HepG2 (cell line): ENCODE data around the gene HNRNPA1. TPM values are rescaled to one million over a fixed set of nuclear protein-coding genes. Genes with fewer than 3 reads are reported as not detected.
A peak's percentile ranks its signal among the peaks of the same experiment; 100 is the strongest.

ENCODE experiments used
- ATF4 ChIP-seq, 2 experiments: fragments of 450-650 bp in 1 of 2; sonication (generic) in 1 of 2; formaldehyde crosslinking; IDR thresholded peaks; 2 replicates each; pipeline versions ENCODE4 v1.5.0 to v1.8.0; 2020 to 2022; ENCODE audit warnings: mild to moderate bottlenecking in 1 of 2, missing genetic modification reagents in 1 of 2
- ATF7 ChIP-seq, 2 experiments: fragments of 450-650 bp in 1 of 2; sonication (generic) in 1 of 2; formaldehyde crosslinking in 1 of 2; IDR thresholded peaks; 2 replicates each; pipeline versions ENCODE4 v1.4.0 to v1.6.1; 2016 to 2020; ENCODE audit warnings: antibody characterized with exemption in 1 of 2, mild to moderate bottlenecking in 1 of 2, missing genetic modification reagents in 1 of 2
- ATM ChIP-seq: fragments of 450-650 bp; IDR thresholded peaks from 2 replicates; pipeline ENCODE4 v1.7.1; 2017; ENCODE audit warnings: mild to moderate bottlenecking, borderline replicate concordance
- BCL6 ChIP-seq: IDR thresholded peaks from 2 replicates; pipeline ENCODE4 v1.6.1; 2016; ENCODE audit warnings: missing genetic modification reagents, missing compliant biosample characterization
- CEBPG ChIP-seq: IDR thresholded peaks from 2 replicates; pipeline ENCODE4 v1.6.1; 2016
- FOXK1 ChIP-seq: sonication (generic); formaldehyde crosslinking; IDR thresholded peaks from 2 replicates; pipeline ENCODE4 v1.4.0; 2020; ENCODE audit warnings: low read depth, missing genetic modification reagents, borderline replicate concordance
- GMEB2 ChIP-seq: IDR thresholded peaks from 2 replicates; pipeline ENCODE4 v1.6.1; 2016; ENCODE audit warnings: missing biosample characterization, missing genetic modification reagents, low read depth
- JUNB ChIP-seq: sonication (generic); formaldehyde crosslinking; IDR thresholded peaks from 2 replicates; pipeline ENCODE4 v1.8.0; 2022; ENCODE audit warnings: missing genetic modification reagents, mild to moderate bottlenecking, borderline replicate concordance
- NFYB ChIP-seq: sonication (generic); formaldehyde crosslinking; IDR thresholded peaks from 2 replicates; pipeline ENCODE4 v1.4.0; 2020; ENCODE audit warnings: missing genetic modification reagents
- SRY ChIP-seq: sonication (generic); formaldehyde crosslinking; IDR thresholded peaks from 2 replicates; pipeline ENCODE4 v1.8.0; 2022; ENCODE audit warnings: mild to moderate bottlenecking, missing genetic modification reagents
- STAT6 ChIP-seq: sonication (generic); formaldehyde crosslinking; IDR thresholded peaks from 2 replicates; pipeline ENCODE4 v1.4.0; 2020; ENCODE audit warnings: missing genetic modification reagents, mild to moderate bottlenecking, borderline replicate concordance
- ZBED4 ChIP-seq: sonication (generic); formaldehyde crosslinking; IDR thresholded peaks from 2 replicates; pipeline ENCODE4 v1.4.0; 2020; ENCODE audit warnings: missing genetic modification reagents, borderline replicate concordance
- ZBTB1 ChIP-seq: sonication (generic); formaldehyde crosslinking; IDR thresholded peaks from 2 replicates; pipeline ENCODE4 v1.4.0; 2020; ENCODE audit warnings: missing genetic modification reagents, borderline replicate concordance
- ZNF550 ChIP-seq: sonication (generic); formaldehyde crosslinking; IDR thresholded peaks from 2 replicates; pipeline ENCODE4 v1.4.0; 2020; ENCODE audit warnings: mild to moderate bottlenecking, missing genetic modification reagents, borderline replicate concordance
- ZNF607 ChIP-seq: sonication (generic); formaldehyde crosslinking; IDR thresholded peaks from 2 replicates; pipeline ENCODE4 v1.5.1; 2020; ENCODE audit warnings: missing genetic modification reagents, mild to moderate bottlenecking, borderline replicate concordance
- ZNF672 ChIP-seq: sonication (generic); formaldehyde crosslinking; IDR thresholded peaks from 2 replicates; pipeline ENCODE4 v1.8.1; 2022; ENCODE audit warnings: missing genetic modification reagents
- ZNF772 ChIP-seq: sonication (generic); formaldehyde crosslinking; IDR thresholded peaks from 2 replicates; pipeline ENCODE4 v1.5.0; 2020; ENCODE audit warnings: mild to moderate bottlenecking, missing genetic modification reagents
- ZNF781 ChIP-seq: sonication (generic); formaldehyde crosslinking; IDR thresholded peaks from 2 replicates; pipeline ENCODE4 v1.5.1; 2020; ENCODE audit warnings: borderline replicate concordance, mild to moderate bottlenecking, missing genetic modification reagents; ENCODE audit errors: not compliant biosample characterization
- ZNF784 ChIP-seq: sonication (generic); formaldehyde crosslinking; IDR thresholded peaks from 2 replicates; pipeline ENCODE4 v1.5.1; 2020; ENCODE audit warnings: missing genetic modification reagents, mild to moderate bottlenecking, borderline replicate concordance
- polyA plus RNA-seq, 8 experiments: library from polyadenylated mRNA; depleted of rRNA in 3 of 8; stranded (reverse) in 7 of 8; unstranded in 1 of 8; fragments of >200 nt; fragmentation: Illumina TruSeq in 4 of 8; extraction: Trizol in 4 of 8; gene quantifications; 2 replicates each; pipeline versions ENCODE4 v1.2.1 to v1.2.3, GENCODE V29; 2011 to 2016; ENCODE audit warnings: low read depth in 4 of 8, missing spikeins in 1 of 8, mixed read lengths in 1 of 8; ENCODE audit not compliant: insufficient read depth in 1 of 8
- total RNA-seq, 5 experiments: library from RNA; depleted of rRNA; stranded (reverse); fragments of >200 nt; fragmentation: Illumina TruSeq; extraction: Trizol; gene quantifications; 2 replicates each; pipeline ENCODE4 v1.2.3, GENCODE V29; 2016; ENCODE audit warnings: low read depth in 1 of 5

The HNRNPA1 gene
- total and polyA plus RNA-seq, 2 of the 13 experiments (the other 11 are each of a cell fraction or from before 2014, with no cell fraction given), result 535 to 1,820 TPM

GRCh38 chr12:54304187-54304810 lies 23.8 kb downstream of the HNRNPA1 start (continued):
- TF ChIP-seq ZNF781 (CRISPR knock-in tag) (no peak), STAT6 (CRISPR knock-in tag) (no peak), CEBPG (CRISPR knock-in tag) (peak; percentile 99), ATF7 (IDR thresholded peaks at IDR 0.05) (no peak), ATF7 (CRISPR knock-in tag; IDR thresholded peaks at IDR 0.05) (no peak), ZBED4 (CRISPR knock-in tag) (no peak), SRY (no peak), ZNF672 (CRISPR knock-in tag) (no peak), ZNF607 (CRISPR knock-in tag) (peak; percentile 40; the same call in 1 of the 2 replicates), NFYB (CRISPR knock-in tag) (no peak), ATF4 (CRISPR knock-in tag; IDR thresholded peaks at IDR 0.05) (peak in 1 of 2 experiments; percentile 68; a peak in 2 of 4 replicates), BCL6 (peak; percentile 84), GMEB2 (CRISPR knock-in tag) (no peak), ZNF784 (CRISPR knock-in tag) (no peak), ZNF550 (CRISPR knock-in tag) (no peak), ATM (no peak; the same call in 1 of the 2 replicates), ZBTB1 (CRISPR knock-in tag) (no peak), ZNF772 (CRISPR knock-in tag) (no peak), JUNB (CRISPR knock-in tag) (no peak), FOXK1 (CRISPR knock-in tag) (peak; percentile 62; the same call in 1 of the 2 replicates)
